Stimulated activated CD8-positive, alpha-beta memory T cell treated with anti-CD3 and anti-CD28 coated beads, Interleukin-15, amount 100 ng/mL, for 4 hours (primary cell): ENCODE measurements around the gene ALPK1.

Experiments
- DNase-seq, 2 donors: peaks; one replicate each; pipeline ENCODE4 v3.0.0-alpha.2; 2020; ENCODE audit warnings: low read depth in 2 of 2

Gene ALPK1

DNA sequence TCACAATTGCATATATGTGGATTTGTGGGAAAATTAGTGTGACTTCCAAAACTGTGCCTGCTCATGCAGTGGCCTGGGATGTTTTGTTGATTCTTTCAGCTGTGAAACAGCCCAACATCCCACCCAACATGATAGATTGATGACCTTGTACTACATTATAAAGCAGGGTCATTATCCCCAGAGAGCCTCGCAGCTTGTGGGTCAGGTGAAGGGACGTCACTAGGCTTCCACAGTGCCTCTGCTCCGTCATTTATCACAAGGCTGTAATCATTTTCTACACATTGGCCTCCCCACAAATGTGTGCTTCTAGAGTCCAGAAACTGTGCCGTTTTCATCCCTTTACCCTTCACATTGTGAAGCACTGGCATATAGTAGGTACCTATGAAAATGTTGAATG, 31.6 kb downstream of the ALPK1 start:
- DNase-seq, result no peak

DNA sequence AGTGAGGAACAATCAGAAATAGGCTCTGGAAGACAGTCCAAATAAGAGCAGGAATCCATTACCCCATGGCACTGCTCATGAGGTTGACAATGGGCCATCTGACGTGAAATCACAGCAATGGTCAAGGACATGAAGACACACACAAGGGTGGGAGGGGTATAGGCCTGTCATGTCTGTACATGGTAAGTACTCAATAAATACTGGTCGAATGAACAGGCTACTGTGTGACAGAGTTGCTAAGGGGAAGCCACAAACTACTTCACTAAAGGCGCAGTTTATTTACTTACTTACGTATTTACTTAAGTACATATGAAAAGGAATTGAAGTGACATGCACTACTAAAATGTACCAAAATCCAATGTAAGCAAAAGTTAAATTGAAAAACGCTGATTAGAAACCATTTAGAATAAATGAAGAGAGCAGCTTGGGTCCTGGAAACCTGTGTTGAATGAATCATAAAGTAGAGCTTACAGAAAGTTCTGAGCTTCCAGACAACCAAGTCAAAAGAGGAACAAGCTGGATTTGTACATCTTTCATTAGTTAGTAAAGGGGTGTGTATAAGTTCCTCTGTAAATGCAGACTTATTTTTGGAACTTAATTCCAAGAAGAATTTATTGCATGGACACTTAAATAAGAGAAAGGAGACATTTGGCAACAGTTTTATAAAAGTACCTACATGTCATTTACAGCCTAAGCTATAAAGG, 32.7 kb downstream of the ALPK1 start:
- no peak for DNase-seq

DNA sequence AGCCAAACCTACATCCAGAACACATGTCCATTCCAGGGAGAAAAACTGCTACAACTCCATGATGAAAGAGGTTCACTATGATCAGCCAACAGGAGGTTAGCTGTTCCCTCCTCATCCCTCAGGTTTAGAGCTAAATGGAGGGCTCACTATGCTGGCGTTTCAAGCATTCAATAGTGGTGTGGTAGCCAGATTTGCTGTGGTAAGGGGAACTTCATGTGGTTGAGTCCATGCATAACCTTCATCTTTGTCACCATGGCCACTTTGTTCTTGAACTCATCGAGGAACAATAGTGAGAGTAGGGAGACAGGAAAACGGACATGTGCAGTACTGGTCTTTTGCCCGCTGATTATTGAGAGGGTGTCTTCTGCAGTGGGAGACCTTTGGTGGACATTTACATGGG, 33.8 kb downstream of the ALPK1 start:
- no peak for DNase-seq

DNA sequence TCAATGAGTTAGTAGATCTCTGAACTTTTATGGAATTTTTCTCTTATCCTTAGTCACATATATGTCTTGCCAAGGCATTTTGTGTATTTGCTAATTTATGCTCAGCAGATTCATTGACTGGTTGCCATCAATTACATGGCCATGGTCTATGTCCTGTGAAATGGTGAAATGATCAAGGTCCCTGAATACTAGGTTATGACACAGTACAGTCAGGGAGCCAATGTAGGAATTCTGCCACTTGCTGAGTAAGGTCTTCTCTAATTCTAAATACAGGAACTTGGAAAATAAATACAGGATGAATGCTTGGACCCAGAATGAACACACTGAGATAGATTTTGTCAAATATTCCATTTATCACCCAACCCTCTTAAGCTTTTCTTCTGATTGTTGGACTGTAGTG, 35.2 kb downstream of the ALPK1 start:
- DNase-seq, result no peak

DNA sequence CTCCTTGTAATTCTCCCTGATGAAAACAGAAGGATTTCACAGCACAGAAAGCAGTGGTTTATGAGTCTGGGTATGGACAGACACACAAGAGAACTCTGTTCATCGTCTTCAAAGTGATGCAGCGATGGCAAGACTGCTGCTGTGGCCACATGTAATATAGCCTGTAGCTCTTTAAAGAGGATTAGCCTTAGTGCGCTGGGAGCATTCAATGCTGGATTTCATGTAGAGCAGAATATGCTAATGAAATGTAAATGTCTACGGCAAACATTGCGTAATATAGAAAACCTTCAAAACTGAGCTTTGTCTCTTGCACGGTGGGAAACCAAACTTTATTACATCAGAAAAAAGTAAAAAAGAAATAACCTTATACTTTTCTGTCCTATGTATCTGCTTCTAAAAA, 42.9 kb downstream of the ALPK1 start:
- DNase-seq, result no peak

DNA sequence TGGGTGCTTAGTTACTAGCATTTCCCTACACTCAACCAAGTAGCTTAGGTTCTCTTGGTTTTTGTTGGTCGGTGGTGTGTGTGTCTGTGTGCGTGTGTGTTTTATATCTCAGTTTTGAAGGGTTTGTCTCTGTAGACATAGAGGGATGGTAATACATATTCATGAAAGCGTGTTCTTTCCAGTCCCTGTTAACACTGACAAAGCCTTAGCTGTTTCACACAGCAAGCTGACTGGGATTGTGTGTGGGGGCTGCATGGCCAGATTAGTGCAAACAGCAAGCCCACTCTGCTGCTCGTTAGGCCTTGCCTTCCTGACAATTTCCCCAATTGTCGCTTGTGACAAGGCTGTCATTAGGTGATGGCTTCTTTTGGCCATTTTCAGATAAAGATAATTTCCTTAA, 43.9 kb downstream of the ALPK1 start:
- DNase-seq, result no peak

DNA sequence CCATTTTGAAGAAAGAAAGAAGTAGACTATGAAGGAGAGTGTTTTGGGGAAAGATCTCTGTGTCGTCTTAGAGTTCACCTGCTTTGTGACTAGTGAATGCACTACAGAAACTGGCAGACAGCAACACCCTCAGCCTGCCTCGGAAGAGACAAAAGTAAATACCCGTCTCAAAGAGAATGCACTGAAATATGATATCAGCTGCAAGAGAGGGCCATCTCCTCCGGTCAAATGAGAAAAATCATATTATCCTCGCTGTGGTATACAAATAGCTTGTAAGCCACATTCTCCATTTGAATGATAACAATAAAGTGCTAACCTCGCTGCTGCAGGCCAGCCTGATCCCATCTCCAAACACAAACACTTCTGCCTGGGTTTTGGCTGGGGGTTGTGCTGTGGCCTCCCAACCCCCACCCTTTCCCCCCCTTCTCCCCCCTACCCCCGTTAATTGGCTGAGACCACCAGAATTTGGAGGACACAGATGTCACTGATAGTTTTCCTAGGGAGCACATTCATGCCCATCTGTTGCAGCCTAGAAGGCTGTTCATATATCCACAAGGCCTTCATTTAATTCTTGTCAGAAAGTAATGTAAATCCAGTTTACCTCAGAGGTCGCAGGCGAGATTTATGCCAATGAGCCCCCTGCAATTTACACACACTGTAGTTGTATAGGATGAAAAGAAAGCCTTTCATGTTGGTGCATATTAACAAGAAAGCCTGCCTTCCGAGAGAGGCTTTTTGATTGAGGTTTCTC, 46.3 kb downstream of the ALPK1 start:
- no peak for DNase-seq

DNA sequence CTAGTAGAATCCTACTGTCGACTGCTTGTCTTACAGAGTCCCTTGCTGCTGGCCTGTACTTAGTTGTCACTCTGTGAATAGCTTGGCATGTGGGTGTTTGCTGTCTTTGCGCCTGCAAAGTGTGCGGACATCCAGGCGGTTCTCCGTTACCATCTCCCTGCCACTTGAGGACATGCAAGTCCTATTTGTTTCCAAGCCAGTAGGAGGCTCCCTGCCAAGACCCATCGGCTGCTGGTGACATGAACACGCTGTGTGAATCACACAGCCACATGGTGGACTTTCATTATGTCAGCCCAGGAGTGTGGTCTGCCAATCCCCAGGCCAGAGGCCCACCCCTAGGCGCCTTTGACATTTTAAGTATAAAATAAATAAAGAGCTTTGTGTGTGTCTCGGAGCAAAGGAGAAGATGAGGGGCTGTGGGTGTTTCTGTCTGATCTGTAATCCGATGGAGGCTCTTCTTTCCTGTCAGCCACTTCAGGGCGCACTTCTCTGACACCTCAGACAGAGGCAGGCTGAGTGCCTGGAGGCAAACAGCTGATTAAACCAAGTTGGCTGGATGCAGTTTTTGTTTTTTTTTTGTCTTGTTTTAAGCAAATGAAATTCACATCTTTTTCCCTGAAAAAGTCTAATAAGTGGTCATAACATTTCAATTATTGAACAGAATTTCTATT, 51.5 kb downstream of the ALPK1 start:
- DNase-seq, result no peak

DNA sequence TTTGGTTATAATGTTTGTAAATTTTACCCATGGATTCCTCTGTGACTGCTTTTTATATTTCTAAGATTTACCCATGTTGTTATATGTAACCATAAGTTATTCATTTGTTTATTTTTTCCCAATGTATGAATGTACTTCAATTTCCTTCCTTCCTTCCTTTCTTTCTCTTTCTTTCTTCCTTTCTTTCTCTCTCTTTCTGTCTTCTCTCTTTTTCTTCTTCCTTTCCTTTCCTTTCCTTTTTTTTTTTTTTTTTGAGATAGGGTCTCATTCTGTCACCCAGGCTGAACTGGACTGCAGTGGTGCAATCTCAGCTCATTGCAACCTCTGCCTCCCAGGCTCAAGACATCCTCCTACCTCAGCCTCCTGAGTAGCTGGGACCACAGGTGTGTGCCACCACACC, 55.6 kb downstream of the ALPK1 start:
- no peak for DNase-seq

DNA sequence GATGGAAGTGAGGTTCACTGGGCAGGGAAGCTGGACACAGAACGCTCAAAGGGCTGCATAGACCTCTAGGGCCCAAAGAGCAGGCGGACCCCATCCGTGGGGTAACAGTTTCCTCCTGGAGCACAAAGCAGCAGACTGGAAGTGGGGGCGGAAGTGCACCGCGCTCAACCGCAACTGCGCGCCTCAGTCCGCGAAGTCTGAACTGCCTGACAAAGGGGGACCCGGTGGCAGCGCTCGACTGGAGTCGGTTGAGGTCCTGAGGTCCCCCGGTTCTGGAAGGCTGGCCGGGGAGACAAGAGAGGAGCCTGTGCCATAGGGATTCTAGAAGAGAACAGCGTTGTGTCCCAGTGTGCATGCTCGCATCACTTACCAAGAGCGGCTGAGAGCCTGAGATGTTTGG, 58.5 kb downstream of the ALPK1 start:
- DNase-seq, result no peak

DNA sequence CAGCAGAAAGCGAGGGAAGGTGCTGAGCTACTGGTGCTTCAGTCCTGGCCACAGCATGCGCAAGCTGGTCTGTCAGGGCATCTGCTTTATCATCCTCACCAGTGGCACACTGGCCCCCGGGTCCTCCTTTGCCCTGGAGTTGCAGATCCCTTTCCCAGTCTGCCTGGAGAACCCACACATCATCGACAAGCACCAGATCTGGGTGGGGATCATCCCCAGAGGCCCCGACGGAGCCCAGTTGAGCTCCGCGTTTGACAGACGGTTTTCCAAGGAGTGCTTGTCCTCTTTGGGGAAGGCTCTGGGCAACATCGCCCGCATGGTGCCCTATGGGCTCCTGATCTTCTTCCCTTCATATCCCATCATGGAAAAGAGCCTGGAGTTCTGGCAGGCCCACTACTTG, 60.3 kb downstream of the ALPK1 start:
- DNase-seq, result no peak

DNA sequence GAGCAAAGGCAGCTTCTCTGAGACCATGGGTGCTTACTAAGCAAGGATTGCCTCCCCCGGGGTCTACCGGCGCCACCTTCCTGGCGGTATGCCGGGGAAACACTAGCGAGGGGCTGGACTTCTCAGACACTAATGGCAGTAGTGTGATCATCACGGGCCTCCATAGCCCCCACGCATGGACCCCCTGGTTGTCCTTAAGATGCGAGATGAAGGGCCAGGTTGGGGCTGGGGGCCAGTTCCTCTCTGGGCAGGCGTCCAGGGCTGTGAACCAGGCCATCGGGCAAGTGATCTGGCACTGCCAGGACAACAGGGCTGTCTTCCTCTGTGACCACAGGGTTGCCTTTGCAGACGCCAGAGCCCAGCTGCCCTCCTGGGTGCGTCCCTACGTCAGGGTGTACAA, 60.7 kb downstream of the ALPK1 start:
- no peak for DNase-seq

DNA sequence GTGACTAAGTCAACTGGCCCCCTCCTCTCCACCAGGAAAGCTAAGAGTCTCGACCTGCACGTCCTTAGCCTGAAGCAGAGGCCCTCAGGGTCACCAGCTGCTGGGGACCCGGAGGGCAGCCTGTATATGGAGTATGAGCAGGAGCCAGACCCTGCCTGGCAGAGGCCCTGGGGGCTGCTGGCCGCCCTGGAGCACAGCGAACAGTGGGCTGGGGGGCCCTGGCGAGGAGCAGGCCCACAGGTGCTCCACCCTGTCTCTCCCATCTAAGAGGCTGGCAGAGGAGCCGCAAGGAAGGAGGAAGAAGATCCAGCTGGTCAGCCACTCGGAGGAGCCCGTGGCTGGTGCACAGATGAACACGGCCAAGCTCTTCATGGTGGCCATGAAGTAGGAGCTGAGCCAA, 61.2 kb downstream of the ALPK1 start:
- no peak for DNase-seq

DNA sequence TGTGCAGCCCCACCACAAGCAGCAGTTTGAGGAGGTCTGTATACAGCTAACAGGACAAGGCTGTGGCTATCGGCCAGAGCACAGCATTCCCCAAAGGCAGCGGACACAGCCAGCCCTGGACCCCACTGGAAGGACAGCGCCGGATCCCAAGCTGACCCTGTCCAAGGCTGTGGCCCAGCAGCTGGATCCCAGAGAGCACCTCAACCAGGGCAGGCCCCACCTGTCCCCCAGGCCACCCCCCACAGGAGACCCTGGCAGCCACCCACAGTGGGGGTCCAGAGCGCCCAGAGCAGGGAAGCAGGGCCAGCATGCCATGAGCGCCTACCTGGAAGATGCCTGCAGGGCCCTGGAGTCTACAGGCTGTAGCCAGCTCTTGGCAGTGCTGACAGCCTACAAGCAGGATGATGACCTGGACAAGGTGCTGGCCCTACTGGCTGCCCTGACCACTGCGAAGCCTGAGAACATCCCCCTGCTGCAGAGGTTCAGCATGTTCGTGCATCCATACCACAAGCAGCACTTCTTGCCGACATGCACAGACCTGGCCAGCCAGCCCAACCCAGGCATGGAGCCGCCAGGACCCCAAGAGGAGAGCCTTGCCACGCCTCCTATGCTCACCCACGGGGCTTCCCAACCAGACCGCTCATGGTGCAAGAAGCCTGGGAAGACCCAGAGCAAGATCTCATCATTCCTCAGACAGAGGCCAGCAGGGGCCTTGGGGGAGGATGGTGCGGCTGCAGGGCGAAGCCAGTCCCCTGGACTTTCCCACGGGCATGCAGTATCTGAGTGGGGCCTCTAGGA, 62.0 kb downstream of the ALPK1 start:
- DNase-seq, result no peak

DNA sequence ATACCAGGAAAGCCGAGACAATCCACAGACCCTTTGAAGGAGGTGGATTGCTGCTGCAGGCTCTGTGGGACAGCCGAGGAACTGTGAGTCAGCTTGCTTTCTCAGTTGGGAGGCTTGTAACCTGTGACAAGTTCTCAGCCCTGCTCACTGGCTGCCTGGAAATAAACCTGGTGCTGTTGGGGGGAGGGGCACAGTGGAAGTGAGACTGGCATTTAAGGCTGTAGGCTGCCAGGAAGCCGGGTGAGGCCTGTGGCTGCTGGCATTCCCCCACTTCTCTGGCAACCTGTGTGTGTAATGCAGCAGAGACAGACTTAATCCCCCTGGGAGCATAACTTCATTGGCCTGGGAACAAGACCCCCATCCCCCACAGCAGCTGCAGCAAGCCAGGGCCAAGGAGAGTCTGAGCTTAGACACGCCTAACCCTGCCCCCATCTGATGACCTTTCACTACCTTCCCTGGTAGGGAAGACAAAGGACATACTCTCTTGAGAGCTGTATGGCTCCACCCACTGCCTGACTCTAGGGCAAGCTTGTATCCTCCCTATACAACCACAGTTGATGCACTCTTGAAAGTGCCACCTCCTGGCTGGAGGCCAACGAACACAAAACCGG, 64.1 kb downstream of the ALPK1 start:
- no peak for DNase-seq

DNA sequence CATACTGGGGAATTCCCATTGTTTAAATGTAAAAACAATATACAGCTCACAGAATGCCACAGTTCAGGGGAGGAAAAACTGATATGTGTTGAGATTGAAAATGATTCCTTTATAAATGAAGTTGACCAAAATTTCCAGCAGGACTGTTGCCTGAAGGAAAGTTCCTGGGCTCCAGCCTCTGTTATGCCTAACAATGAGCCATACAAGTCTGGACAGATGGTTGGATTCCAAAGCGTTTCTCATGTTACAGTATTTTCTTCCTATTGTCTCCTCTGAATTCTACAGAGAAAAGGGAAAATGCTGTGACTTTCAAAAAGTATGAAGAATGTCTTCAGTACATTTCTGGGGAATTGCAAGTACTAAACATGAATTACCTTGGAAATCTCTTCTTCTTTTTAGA, 73.3 kb downstream of the ALPK1 start:
- DNase-seq, result no peak

DNA sequence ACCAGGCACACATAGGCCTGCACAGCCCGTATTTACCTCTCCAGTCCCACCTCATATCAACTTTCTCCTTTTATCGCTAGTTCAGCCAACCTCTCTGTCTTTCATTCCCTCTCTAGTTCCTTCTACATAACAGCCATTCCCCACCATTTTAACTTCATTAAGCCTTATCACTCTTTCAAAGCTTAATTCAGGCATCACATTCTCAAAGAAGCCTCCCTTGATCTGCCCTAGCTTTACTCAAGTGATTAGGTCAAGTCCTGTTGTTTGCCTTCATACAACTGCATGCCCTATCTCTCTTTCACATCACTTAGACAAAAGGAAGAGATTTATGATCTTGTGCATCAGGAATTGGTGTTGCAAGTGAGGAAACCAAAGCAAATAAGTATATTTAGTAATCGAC, 74.2 kb downstream of the ALPK1 start:
- no peak for DNase-seq

DNA sequence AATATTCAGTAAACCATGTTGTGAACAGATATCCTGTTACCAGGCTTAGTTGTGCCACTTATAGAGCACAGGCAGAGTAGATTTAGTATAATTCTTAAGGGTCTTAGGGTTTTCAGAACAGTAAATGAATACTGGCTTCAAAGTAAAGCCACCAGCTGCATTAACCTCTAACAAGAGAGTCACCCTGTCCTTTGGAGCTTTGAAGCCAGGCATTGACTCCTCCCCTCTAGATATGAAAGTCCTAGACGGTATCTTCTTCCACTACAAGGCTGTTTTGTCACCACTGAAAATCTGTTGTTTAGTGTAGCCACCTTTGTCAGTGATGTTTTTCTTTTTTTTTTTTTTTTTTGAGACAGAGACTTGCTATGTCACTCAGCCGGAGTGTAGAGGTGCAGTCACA, 77.7 kb downstream of the ALPK1 start:
- DNase-seq, result no peak

DNA sequence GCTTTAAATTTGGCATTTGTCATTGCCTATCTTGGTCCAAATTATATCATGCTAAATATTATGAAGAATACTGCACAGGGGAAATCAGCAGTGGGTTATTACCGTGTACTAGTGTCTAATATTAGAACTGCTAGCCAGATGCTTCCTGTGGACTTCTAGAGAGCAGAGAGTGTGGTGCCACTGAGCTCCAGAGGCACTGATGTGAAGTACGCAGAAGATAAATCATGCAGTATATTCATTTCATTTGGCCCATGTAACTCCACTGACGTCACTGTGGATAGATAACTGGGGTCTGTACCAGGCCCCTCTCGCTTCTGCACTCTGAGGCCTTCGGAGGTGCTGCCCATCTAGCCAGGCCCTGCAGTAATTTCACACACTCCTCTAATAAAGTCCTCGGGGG, 80.0 kb downstream of the ALPK1 start:
- no peak for DNase-seq

DNA sequence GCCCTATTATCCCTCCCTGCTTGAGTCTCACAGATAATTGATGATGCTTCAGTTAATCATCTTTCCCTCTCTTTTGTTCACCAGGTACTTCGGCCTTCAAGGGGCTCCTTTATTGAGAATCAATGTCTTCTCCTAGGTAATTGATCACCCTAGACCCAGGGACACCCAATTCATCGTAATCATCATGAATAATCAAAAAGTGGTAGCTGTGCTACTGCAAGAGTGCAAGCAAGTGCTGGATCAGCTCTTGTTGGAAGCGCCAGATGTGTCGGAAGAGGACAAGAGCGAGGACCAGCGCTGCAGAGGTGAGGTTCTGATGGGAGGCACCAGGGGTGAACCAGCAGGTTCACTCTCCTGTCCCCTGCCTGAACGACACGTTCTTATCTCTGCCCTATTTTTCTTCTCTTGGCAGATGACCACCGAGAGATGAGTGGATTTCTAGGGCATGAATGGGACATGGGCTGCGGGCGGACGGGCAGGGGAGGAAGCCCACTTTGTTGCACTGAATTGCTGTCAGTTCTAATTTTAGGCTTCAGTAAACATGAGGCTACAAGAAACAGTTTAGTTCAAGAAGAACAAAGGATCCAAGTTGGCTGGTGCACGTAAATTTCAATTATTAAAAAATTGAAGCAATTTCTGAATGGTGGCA, 80.5 kb downstream of the ALPK1 start:
- DNase-seq, result no peak

DNA sequence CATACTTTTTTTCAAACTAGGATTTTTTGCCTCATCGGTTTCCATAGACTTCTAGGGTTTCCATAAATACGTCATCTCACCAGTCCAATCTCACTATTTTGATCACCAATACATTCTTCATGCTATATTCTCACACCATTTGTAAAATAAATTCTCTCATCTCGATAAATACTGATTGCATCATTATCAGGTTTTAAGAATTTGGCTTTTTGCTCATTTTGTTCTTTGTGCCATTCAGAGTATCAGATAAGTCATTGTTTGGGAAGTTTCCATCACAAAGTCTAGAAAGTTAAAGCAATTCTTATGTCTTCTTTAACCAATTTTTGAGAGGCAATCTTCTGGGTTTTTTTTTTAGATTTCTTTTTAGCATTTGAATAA, 81.1 kb downstream of the ALPK1 start:
- no peak for DNase-seq
